ENCODE measurements around the gene PEX7.
"Not testable (repeated sequence)": the region's sequence is repeated elsewhere in the genome, so short reads cannot be mapped to it uniquely, and the experiment has no call there.

DNA sequence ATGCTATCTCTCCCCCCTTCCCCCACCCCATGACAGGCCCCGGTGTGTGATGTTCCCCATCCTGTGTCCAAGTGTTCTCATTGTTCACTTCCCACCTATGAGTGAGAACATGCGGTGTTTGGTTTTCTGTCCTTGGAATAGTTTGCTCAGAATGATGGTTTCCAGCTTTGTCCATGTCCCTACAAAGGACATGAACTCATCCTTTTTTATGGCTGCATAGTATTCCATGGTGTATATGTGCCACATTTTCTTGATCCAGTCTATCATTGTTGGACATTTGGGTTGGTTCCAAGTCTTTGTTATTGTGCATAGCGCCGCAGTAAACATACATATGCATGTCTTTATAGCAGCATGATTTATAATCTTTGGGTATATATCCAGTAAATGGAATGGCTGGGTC, 24.1 kb downstream of the PEX7 start:
- TF ChIP-seq, protein P1, sequence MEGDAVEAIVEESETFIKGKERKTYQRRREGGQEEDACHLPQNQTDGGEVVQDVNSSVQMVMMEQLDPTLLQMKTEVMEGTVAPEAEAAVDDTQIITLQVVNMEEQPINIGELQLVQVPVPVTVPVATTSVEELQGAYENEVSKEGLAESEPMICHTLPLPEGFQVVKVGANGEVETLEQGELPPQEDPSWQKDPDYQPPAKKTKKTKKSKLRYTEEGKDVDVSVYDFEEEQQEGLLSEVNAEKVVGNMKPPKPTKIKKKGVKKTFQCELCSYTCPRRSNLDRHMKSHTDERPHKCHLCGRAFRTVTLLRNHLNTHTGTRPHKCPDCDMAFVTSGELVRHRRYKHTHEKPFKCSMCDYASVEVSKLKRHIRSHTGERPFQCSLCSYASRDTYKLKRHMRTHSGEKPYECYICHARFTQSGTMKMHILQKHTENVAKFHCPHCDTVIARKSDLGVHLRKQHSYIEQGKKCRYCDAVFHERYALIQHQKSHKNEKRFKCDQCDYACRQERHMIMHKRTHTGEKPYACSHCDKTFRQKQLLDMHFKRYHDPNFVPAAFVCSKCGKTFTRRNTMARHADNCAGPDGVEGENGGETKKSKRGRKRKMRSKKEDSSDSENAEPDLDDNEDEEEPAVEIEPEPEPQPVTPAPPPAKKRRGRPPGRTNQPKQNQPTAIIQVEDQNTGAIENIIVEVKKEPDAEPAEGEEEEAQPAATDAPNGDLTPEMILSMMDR (IDR thresholded peaks at IDR 0.05): not testable (repeated sequence)
- not testable (repeated sequence) for TF ChIP-seq POLR2A (IDR thresholded peaks at IDR 0.05)
